ENCODE measurements around the gene PRR3.

- no peak for TF ChIP-seq CTCF (conservative IDR thresholded peaks at IDR 0.05; ENCODE audit: low read depth, low read length)
- no peak for TF ChIP-seq POLR2A (IDR thresholded peaks at IDR 0.05; ENCODE audit: low read depth, low read length)
- TF ChIP-seq ELK1 (IDR thresholded peaks at IDR 0.05; ENCODE audit: borderline replicate concordance, low read depth, low read length), result no peak
- no peak for TF ChIP-seq MAFK (IDR thresholded peaks at IDR 0.05; ENCODE audit: low read depth, low read length)
- no peak for TF ChIP-seq RFX5 (IDR thresholded peaks at IDR 0.05; ENCODE audit: low read depth, low read length)
- no peak for TF ChIP-seq RCOR1 (IDR thresholded peaks at IDR 0.05; ENCODE audit: insufficient replicate concordance, low read length)
- no peak for TF ChIP-seq RAD21 (IDR thresholded peaks at IDR 0.05; ENCODE audit: low read length)
- no peak for TF ChIP-seq CEBPB (IDR thresholded peaks at IDR 0.05; ENCODE audit: low read depth, low read length)
- TF ChIP-seq MXI1 (IDR thresholded peaks at IDR 0.05; ENCODE audit: borderline replicate concordance, low read depth, low read length), result no peak
- TF ChIP-seq FOS (IDR thresholded peaks at IDR 0.05; ENCODE audit: low read depth, low read length), result no peak
Observed at GRCh38 chr6:30530014-30530413, 27.1 kb upstream of the PRR3 start.
